Upper lobe of left lung (tissue), 4 donors: Measurements from ENCODE around the gene REXO4.

Source experiments
- CTCF ChIP-seq, 6 experiments: fragments of 450-650 bp in 4 of 6; fragments of 200-600 bp in 2 of 6; sonication (generic) in 2 of 6; IDR thresholded peaks; one replicate each; pipeline ENCODE4 v1.5.1; 2016 to 2019; ENCODE audit warnings: antibody characterized with exemption in 6 of 6
- EP300 ChIP-seq, 4 donors: sonication (generic); formaldehyde crosslinking; IDR thresholded peaks; one replicate each; pipeline ENCODE4 v1.5.1; 2017; ENCODE audit warnings: antibody characterized with exemption in 4 of 4, control low read depth in 2 of 4
- POLR2A ChIP-seq, 4 donors: fragments of 450-650 bp; IDR thresholded peaks; one replicate each; pipeline ENCODE4 v1.5.1; 2016 to 2017; ENCODE audit warnings: antibody characterized with exemption in 4 of 4, mild to moderate bottlenecking in 2 of 4

- TF ChIP-seq CTCF (IDR thresholded peaks at IDR 0.05) (no peak), POLR2A (IDR thresholded peaks at IDR 0.05) (no peak), EP300 (IDR thresholded peaks at IDR 0.05) (no peak)
Observed at GRCh38 chr9:133443248-133443647, 25.4 kb upstream of the REXO4 start.
